ENCODE results near the gene COBL. TPM values are rescaled to one million over a fixed set of nuclear protein-coding genes. Genes with fewer than 3 reads are reported as not detected.

COBL gene
- total RNA-seq, 1 donor from 2014 or later, result 1.2 TPM

GRCh38 chr7:51263631-51264484, 52.8 kb downstream of the COBL start:
- Mint-ChIP-seq H3K4me1 (peaks cover 15% of the 10 kb centered on the region), H3K9me3 (no peaks in the 10 kb centered on the region), H3K27ac (peak overlapping the region; percentile 21), H3K36me3 (no peaks in the 10 kb centered on the region), H3K27me3 (ENCODE audit: low read depth) (no peaks in the 10 kb centered on the region), H3K4me3 (no peak overlapping the region)
- no peak for DNase-seq (ENCODE audit: low spot score in 2 of 2, unreplicated experiment in 2 of 2)
- no peak for TF ChIP-seq CTCF (IDR thresholded peaks at IDR 0.05; ENCODE audit: unreplicated experiment)

- H3K4me3 Mint-ChIP-seq, result no peak overlapping the region
- peaks cover 18% of the 10 kb centered on the region for H3K4me1 Mint-ChIP-seq
- TF ChIP-seq CTCF (IDR thresholded peaks at IDR 0.05; ENCODE audit: unreplicated experiment), result no peak
- no peaks in the 10 kb centered on the region for H3K27me3 Mint-ChIP-seq (ENCODE audit: low read depth)
- H3K9me3 Mint-ChIP-seq, result no peaks in the 10 kb centered on the region
- no peaks in the 10 kb centered on the region for H3K36me3 Mint-ChIP-seq
- DNase-seq (ENCODE audit: low spot score in 2 of 2, unreplicated experiment in 2 of 2), result no peak
- H3K27ac Mint-ChIP-seq, result peak overlapping the region; percentile 1
These were observed 53.6 kb downstream of the COBL start for GRCh38 chr7:51262796-51263531.

DNA sequence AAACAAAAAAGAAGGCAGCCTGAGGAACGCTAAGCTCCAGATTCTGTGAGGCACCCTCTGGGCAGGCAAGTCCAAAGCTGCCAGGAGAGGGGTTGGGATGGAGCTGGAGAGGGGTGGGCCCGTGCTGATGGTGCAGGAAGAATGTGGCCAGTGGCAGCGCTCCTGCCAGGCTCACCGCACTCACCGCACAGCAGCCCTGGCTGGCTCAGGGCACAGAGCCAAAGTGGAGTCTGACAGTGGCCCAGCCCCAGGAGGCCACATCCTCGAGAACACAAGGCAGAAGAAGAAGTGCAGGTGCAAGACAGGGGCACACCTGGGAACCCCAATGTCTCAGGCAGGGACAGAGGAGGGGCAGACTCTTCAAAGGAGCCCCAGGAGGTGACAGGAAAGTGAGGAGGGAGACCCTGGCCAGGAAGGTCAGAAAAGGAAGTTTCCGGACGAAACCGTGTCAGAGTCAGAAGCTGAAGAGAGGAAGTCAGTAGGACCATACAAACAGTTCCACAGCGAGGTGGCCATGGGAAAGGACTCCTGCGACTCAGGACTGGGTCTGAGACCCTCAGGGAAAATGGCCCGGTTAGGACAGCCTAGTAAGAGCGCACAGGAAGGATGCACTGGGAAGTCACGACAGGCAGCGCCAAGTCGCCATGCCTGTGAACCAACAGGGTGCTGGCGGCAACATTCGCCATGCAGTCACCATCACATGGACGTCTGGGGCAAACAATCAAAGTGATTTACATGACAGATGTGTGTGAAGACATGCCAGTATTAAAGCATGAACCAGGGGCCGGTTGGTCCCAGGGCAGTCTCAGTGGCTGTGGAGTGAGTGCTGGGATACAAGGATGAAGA, 54.4 kb downstream of the COBL start:
- Mint-ChIP-seq H3K4me1 (peaks cover 18% of the 10 kb centered on the region), H3K4me3 (no peak overlapping the region), H3K9me3 (no peaks in the 10 kb centered on the region), H3K27me3 (ENCODE audit: low read depth) (no peaks in the 10 kb centered on the region), H3K27ac (no peak overlapping the region), H3K36me3 (no peaks in the 10 kb centered on the region)
- TF ChIP-seq CTCF (IDR thresholded peaks at IDR 0.05; ENCODE audit: unreplicated experiment), result no peak
- no peak for DNase-seq (ENCODE audit: low spot score in 2 of 2, unreplicated experiment in 2 of 2)

GRCh38 chr7:51261117-51261835, 55.3 kb downstream of the COBL start:
- Mint-ChIP-seq H3K27me3 (ENCODE audit: low read depth) (no peaks in the 10 kb centered on the region), H3K9me3 (no peaks in the 10 kb centered on the region), H3K4me3 (no peak overlapping the region), H3K4me1 (peaks cover 18% of the 10 kb centered on the region), H3K36me3 (no peaks in the 10 kb centered on the region), H3K27ac (no peak overlapping the region)
- TF ChIP-seq CTCF (IDR thresholded peaks at IDR 0.05; ENCODE audit: unreplicated experiment), result no peak
- no peak for DNase-seq (ENCODE audit: low spot score in 2 of 2, unreplicated experiment in 2 of 2)

DNA sequence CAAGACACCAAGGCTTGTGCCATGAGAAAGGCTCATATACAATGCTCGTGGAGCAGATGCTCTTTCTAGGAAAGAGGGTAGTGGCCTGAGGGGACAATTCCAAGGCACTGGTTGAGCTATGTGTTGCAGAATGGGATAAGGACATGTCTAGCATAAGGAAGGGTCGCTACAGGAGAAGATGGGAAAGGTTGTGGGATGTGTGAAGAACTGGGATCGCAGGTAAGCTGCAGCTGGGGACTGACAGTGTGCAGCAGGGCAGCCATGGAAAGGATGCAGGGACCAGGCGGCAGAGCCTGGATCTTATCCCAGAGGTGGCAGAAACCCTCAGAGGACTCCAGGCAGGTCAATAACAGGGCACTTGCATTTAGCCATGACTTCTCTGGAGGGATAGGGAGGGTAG, 56.1 kb downstream of the COBL start:
- Mint-ChIP-seq H3K4me1 (peaks cover 18% of the 10 kb centered on the region), H3K27me3 (ENCODE audit: low read depth) (no peaks in the 10 kb centered on the region), H3K4me3 (no peak overlapping the region), H3K36me3 (no peaks in the 10 kb centered on the region), H3K27ac (no peak overlapping the region), H3K9me3 (no peaks in the 10 kb centered on the region)
- DNase-seq (ENCODE audit: low spot score in 2 of 2, unreplicated experiment in 2 of 2), result no peak
- no peak for TF ChIP-seq CTCF (IDR thresholded peaks at IDR 0.05; ENCODE audit: unreplicated experiment)

All from mesothelial cell of epicardium (in vitro differentiated cells).